Measurements from ENCODE around the gene PFKM. TPM values are rescaled to one million over a fixed set of nuclear protein-coding genes. Genes with fewer than 3 reads are reported as not detected.

The PFKM gene
- total and polyA plus RNA-seq, 2 experiments from 2014 or later, result 28.8 to 41.1 TPM

DNA sequence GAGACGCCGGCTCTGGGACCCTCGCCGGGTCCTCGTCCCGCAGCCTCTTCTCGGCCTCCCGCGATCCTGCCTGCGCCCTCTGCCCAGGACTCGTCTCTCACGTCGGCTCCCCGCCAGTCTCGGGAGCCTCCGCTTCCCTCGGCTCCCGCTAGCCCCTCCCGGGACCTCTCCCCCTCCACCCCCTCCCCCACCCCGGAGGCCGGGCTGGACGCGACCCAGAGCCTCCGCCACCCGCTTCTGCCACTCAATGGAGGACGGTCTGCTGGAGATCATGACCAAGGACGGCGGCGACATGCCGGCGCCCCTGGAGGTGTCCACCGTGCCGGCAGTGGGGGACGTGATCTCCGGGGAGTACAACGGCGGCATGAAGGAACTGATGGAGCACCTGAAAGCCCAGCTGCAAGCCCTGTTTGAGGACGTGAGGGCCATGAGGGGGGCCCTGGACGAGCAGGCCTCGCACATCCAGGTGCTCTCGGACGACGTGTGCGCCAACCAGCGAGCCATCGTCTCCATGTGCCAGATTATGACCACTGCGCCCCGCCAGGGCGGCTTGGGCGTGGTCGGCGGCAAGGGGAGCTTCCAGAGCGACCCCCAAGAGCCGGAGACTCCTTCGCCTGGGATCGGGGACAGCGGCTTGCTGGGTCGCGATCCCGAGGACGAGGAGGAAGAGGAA lies 64.8 kb downstream of the PFKM start:
- Histone ChIP-seq H3K4me3 (peak overlapping the region; percentile 85), H3K27ac (no peak overlapping the region), H3K9ac (peak overlapping the region; percentile 64), H3F3A (ENCODE audit: insufficient read depth) (0 out of 2 replicates have a peak, but pooled peaks cover 8% of the 10 kb centered on the region), H2AFZ (peak overlapping the region; percentile 88), H3K36me3 (ENCODE audit: low read depth) (no peaks in the 10 kb centered on the region), H3K9me2 (ENCODE audit: insufficient read depth) (no peaks in the 10 kb centered on the region), H3K4me1 (ENCODE audit: insufficient read depth) (peaks cover 22% of the 10 kb centered on the region), H4K20me1 (ENCODE audit: insufficient read depth) (no peaks in the 10 kb centered on the region), H3K9me3 (ENCODE audit: low read depth) (no peaks in the 10 kb centered on the region), H3K79me2 (ENCODE audit: insufficient read depth) (no peaks in the 10 kb centered on the region), H3K27me3 (replicated peaks; ENCODE audit: insufficient read depth) (peaks cover 15% of the 10 kb centered on the region; the same call in 1 of the 2 replicates), H3K4me2 (ENCODE audit: unreplicated experiment) (peak overlapping the region; percentile 77)
- 2 to 4% methylated on average over 45 to 54 of the region's 61 CpGs for WGBS, 2 experiments (ENCODE audit: low coverage in 1 of 2, low lambda C conversion rate in 2 of 2, missing lambda C conversion rate in 2 of 2)
- no peak for DNase-seq
- in situ Hi-C loops (cut with MboI), result no loop called here
- TF ChIP-seq EZH2 (IDR thresholded peaks at IDR 0.05; ENCODE audit: insufficient read depth, poor library complexity, severe bottlenecking) (no peak), EZH2phosphoT487 (IDR thresholded peaks at IDR 0.05; ENCODE audit: insufficient read depth, low read depth) (no peak)

DNA sequence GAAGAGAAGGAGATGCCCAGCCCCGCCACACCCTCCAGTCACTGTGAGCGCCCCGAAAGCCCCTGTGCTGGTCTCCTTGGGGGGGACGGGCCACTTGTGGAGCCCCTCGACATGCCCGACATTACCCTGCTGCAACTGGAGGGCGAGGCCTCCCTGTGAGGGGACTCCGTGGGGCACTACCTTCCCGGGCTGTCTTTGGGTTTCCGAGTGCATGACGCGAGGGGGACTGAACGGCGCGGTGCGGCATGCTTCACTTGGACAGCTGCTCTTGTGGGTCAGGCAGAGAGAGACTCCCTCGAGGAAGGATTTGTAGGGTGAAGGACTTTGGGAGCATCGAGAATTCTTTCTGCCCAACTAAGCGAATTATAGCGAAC lies 65.4 kb downstream of the PFKM start:
- peak overlapping the region; percentile 85 for H3K4me3 ChIP-seq
- no peaks in the 10 kb centered on the region for H3K36me3 ChIP-seq (ENCODE audit: low read depth)
- no peaks in the 10 kb centered on the region for H3K9me3 ChIP-seq (ENCODE audit: low read depth)
- peaks cover 22% of the 10 kb centered on the region for H3K4me1 ChIP-seq (ENCODE audit: insufficient read depth)
- peak overlapping the region; percentile 77 for H3K4me2 ChIP-seq (ENCODE audit: unreplicated experiment)
- 4 to 5% methylated on average over 16 to 20 of the region's 20 CpGs for WGBS, 2 experiments (ENCODE audit: low coverage in 1 of 2, low lambda C conversion rate in 2 of 2, missing lambda C conversion rate in 2 of 2)
- no peaks in the 10 kb centered on the region for H4K20me1 ChIP-seq (ENCODE audit: insufficient read depth)
- H3K27ac ChIP-seq, result no peak overlapping the region
- TF ChIP-seq EZH2phosphoT487 (IDR thresholded peaks at IDR 0.05; ENCODE audit: insufficient read depth, low read depth) (no peak), EZH2 (IDR thresholded peaks at IDR 0.05; ENCODE audit: insufficient read depth, poor library complexity, severe bottlenecking) (no peak)
- H3K27me3 ChIP-seq (replicated peaks; ENCODE audit: insufficient read depth), result peaks cover 10% of the 10 kb centered on the region; the same call in 1 of the 2 replicates
- H3K9me2 ChIP-seq (ENCODE audit: insufficient read depth), result no peaks in the 10 kb centered on the region
- in situ Hi-C loops (cut with MboI), result no loop called here
- 0 out of 2 replicates have a peak, but pooled peaks cover 8% of the 10 kb centered on the region for H3F3A ChIP-seq (ENCODE audit: insufficient read depth)
- peak overlapping the region; percentile 88 for H2AFZ ChIP-seq
- H3K9ac ChIP-seq, result no peak overlapping the region
- DNase-seq, result peak; percentile 45
- no peaks in the 10 kb centered on the region for H3K79me2 ChIP-seq (ENCODE audit: insufficient read depth)

DNA sequence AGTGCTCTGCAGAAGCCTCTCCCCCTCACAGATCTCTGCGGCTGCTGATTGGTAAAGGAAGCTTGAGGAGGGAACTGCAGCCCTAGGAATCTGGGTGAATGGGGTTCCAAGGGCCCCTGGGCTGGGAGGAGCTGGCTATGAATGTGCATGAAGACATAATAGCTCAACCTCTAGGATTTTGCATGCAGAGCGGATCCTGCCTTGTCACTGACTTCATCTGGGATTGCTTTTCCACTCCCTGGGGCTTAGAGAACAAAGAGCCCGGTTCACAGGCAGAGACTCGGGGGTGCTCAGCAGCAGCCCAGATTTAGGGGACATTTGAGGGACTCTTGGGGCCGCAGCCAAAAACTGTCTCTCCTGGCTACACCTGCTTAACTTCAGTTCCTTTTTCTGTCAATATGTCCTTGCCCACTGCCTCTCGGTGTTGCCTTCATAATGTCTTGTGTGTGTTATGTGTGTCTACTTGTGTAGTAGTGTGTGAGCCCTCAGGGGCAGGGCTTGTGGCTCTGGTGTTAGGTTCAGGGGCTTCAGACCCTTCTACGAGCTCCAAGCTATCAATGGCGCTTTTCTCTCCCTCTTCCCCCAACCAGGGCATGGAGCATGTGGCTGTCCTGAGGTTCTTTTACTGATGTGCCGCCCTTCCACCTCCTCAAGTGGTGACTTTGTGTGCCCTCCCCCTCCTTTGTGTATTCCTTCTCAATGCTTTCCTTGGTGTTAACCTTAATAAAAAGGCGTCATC lies 66.2 kb downstream of the PFKM start:
- TF ChIP-seq EZH2phosphoT487 (IDR thresholded peaks at IDR 0.05; ENCODE audit: insufficient read depth, low read depth), result no peak
- H3K4me2 ChIP-seq (ENCODE audit: unreplicated experiment), result peak overlapping the region; percentile 77
- peaks cover 10% of the 10 kb centered on the region; the same call in 1 of the 2 replicates for H3K27me3 ChIP-seq (replicated peaks; ENCODE audit: insufficient read depth)

DNA sequence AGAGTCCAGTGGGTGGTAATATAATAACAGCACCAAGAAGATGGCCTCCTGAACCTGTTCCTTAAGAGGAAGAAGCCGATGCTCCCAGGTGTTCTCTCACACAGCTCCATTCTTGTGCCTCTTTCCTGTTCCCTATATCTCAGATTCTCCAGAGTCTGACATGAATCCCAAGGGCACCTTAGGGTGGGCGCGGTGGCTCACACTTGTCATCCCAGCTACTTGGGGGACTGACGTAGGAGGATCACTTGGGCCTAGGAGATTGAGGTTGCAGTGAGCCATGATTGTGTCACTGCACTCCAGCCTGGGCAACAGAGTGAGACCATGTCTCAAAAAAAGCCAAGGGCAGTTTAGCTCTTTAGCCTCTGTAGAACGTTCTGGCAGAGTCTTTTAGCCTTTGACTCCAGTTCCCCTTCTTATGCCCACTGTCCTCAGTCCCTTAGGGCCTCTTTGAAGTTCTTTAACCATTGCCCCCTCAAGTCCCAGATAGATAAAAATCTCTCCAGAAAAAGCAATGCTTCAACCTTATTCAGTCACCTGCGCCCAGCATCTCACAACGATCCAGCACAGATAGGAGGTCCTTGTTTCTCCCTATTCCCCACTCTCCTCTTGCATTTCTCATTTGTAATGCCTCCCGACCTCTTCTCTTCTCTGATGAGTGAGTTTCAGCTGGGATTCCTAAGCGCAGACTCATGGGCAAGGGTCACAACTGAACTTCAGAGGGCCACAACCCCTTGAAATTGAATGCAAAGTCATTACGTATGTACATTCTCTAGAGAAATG lies 68.9 kb downstream of the PFKM start:
- WGBS, 2 experiments (ENCODE audit: low coverage in 1 of 2, low lambda C conversion rate in 2 of 2, missing lambda C conversion rate in 2 of 2), result 75 to 77% methylated on average over 10 of the region's 10 CpGs
- in situ Hi-C loops (cut with MboI), result no loop called here

More for the DNA sequence above, 66.2 kb downstream of the PFKM start:
- Histone ChIP-seq H3K4me1 (ENCODE audit: insufficient read depth) (peaks cover 22% of the 10 kb centered on the region), H3K79me2 (ENCODE audit: insufficient read depth) (no peaks in the 10 kb centered on the region), H3K4me3 (peak overlapping the region; percentile 85; the same call in 1 of the 2 replicates), H3K27ac (no peak overlapping the region), H3F3A (ENCODE audit: insufficient read depth) (0 out of 2 replicates have a peak, but pooled peaks cover 8% of the 10 kb centered on the region), H2AFZ (no peak overlapping the region), H3K36me3 (ENCODE audit: low read depth) (no peaks in the 10 kb centered on the region), H3K9me2 (ENCODE audit: insufficient read depth) (no peaks in the 10 kb centered on the region), H3K9me3 (ENCODE audit: low read depth) (no peaks in the 10 kb centered on the region), H3K9ac (no peak overlapping the region), H4K20me1 (ENCODE audit: insufficient read depth) (no peaks in the 10 kb centered on the region)
- in situ Hi-C loops (cut with MboI), result no loop called here
- 41 to 55% methylated on average over 10 of the region's 10 CpGs for WGBS, 2 experiments (ENCODE audit: low coverage in 1 of 2, low lambda C conversion rate in 2 of 2, missing lambda C conversion rate in 2 of 2)
- peak; percentile 54 for DNase-seq

More for the DNA sequence above, 68.9 kb downstream of the PFKM start:
- H3K4me2 ChIP-seq (ENCODE audit: unreplicated experiment), result no peak overlapping the region
- H3K4me3 ChIP-seq, result no peak overlapping the region
- no peaks in the 10 kb centered on the region for H3K36me3 ChIP-seq (ENCODE audit: low read depth)
- H3K27me3 ChIP-seq (replicated peaks; ENCODE audit: insufficient read depth), result peaks cover 10% of the 10 kb centered on the region; the same call in 1 of the 2 replicates
- H3K9ac ChIP-seq, result no peak overlapping the region
- H3K9me3 ChIP-seq (ENCODE audit: low read depth), result no peaks in the 10 kb centered on the region
- no peak overlapping the region for H3K27ac ChIP-seq
- no peaks in the 10 kb centered on the region for H3K9me2 ChIP-seq (ENCODE audit: insufficient read depth)
- TF ChIP-seq EZH2phosphoT487 (IDR thresholded peaks at IDR 0.05; ENCODE audit: insufficient read depth, low read depth) (no peak), EZH2 (IDR thresholded peaks at IDR 0.05; ENCODE audit: insufficient read depth, poor library complexity, severe bottlenecking) (no peak)
- H4K20me1 ChIP-seq (ENCODE audit: insufficient read depth), result no peaks in the 10 kb centered on the region
- H3F3A ChIP-seq (ENCODE audit: insufficient read depth), result no peaks in the 10 kb centered on the region
- H3K79me2 ChIP-seq (ENCODE audit: insufficient read depth), result no peaks in the 10 kb centered on the region
- DNase-seq, result peak; percentile 25
- no peak overlapping the region for H2AFZ ChIP-seq
- peaks cover 15% of the 10 kb centered on the region; the same call in 1 of the 2 replicates for H3K4me1 ChIP-seq (ENCODE audit: insufficient read depth)
